SK-N-SH treated with all-trans-retinoic acid at 6 μM for 48 hours (cell line): ENCODE measurements around the gene ANKRD55.

Experiments used
- CREB5 ChIP-seq: fragments of 250-450 bp; sonication (Bioruptor Pico); IDR thresholded peaks from 2 replicates; pipeline ENCODE4 v1.5.1; 2020; ENCODE audit warnings: low read depth, mild to moderate bottlenecking, moderate library complexity
- POU6F1 ChIP-seq: fragments of 250-450 bp; sonication (Bioruptor Pico); IDR thresholded peaks from 2 replicates; pipeline ENCODE4 v1.8.0; 2021; ENCODE audit warnings: low read depth, mild to moderate bottlenecking, moderate library complexity, borderline replicate concordance
- RARB ChIP-seq: fragments of 250-450 bp; sonication (Bioruptor Pico); IDR thresholded peaks from 2 replicates; pipeline ENCODE4 v1.8.0; 2021; ENCODE audit warnings: mild to moderate bottlenecking, moderate library complexity
- ZFP30 ChIP-seq: fragments of 450-650 bp; formaldehyde crosslinking; IDR thresholded peaks from 2 replicates; pipeline ENCODE4 v1.5.0; 2022; ENCODE audit warnings: mild to moderate bottlenecking, moderate library complexity
- TF ChIP-seq, protein P1 (sequence below): fragments of 250-450 bp; sonication (Bioruptor Pico); IDR thresholded peaks from 2 replicates; pipeline ENCODE4 v1.5.1; 2021; ENCODE audit warnings: mild to moderate bottlenecking, moderate library complexity
- TF ChIP-seq, protein P2 (sequence below): fragments of 250-450 bp; sonication (Bioruptor Pico); IDR thresholded peaks from 2 replicates; pipeline ENCODE4 v1.8.0; 2020; ENCODE audit warnings: mild to moderate bottlenecking, moderate library complexity, borderline replicate concordance

GRCh38 chr5:56211298-56211865, 21.7 kb downstream of the ANKRD55 start:
- no peak for TF ChIP-seq RARB
- no peak for TF ChIP-seq POU6F1 (CRISPR knock-in tag)
- TF ChIP-seq ZFP30 (CRISPR knock-in tag): no peak
- TF ChIP-seq, protein P1, sequence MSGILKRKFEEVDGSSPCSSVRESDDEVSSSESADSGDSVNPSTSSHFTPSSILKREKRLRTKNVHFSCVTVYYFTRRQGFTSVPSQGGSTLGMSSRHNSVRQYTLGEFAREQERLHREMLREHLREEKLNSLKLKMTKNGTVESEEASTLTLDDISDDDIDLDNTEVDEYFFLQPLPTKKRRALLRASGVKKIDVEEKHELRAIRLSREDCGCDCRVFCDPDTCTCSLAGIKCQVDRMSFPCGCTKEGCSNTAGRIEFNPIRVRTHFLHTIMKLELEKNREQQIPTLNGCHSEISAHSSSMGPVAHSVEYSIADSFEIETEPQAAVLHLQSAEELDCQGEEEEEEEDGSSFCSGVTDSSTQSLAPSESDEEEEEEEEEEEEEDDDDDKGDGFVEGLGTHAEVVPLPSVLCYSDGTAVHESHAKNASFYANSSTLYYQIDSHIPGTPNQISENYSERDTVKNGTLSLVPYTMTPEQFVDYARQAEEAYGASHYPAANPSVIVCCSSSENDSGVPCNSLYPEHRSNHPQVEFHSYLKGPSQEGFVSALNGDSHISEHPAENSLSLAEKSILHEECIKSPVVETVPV: no peak
- no peak for TF ChIP-seq CREB5 (CRISPR knock-in tag)
- TF ChIP-seq, protein P2, sequence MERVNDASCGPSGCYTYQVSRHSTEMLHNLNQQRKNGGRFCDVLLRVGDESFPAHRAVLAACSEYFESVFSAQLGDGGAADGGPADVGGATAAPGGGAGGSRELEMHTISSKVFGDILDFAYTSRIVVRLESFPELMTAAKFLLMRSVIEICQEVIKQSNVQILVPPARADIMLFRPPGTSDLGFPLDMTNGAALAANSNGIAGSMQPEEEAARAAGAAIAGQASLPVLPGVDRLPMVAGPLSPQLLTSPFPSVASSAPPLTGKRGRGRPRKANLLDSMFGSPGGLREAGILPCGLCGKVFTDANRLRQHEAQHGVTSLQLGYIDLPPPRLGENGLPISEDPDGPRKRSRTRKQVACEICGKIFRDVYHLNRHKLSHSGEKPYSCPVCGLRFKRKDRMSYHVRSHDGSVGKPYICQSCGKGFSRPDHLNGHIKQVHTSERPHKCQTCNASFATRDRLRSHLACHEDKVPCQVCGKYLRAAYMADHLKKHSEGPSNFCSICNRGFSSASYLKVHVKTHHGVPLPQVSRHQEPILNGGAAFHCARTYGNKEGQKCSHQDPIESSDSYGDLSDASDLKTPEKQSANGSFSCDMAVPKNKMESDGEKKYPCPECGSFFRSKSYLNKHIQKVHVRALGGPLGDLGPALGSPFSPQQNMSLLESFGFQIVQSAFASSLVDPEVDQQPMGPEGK (CRISPR knock-in tag): no peak
